HL-60 (cell line): ENCODE results near the gene AFF3.

Experiments
- GABPA ChIP-seq: IDR thresholded peaks from 2 replicates; pipeline ENCODE4 v1.6.1; 2012; ENCODE audit warnings: low read depth
- POLR2AphosphoS5 ChIP-seq: IDR thresholded peaks from 2 replicates; pipeline ENCODE4 v1.6.1; 2012; ENCODE audit warnings: low read depth
- TF ChIP-seq, protein P1 (sequence below): IDR thresholded peaks from 2 replicates; pipeline ENCODE4 v1.6.1; 2012; ENCODE audit warnings: low read depth; ENCODE audit not compliant: insufficient replicate concordance
- TF ChIP-seq, protein P2 (sequence below): IDR thresholded peaks from one replicate; pipeline ENCODE4 v1.5.1; 2011; ENCODE audit warnings: low read length, control low read depth, inconsistent platforms; ENCODE audit not compliant: insufficient read depth

DNA sequence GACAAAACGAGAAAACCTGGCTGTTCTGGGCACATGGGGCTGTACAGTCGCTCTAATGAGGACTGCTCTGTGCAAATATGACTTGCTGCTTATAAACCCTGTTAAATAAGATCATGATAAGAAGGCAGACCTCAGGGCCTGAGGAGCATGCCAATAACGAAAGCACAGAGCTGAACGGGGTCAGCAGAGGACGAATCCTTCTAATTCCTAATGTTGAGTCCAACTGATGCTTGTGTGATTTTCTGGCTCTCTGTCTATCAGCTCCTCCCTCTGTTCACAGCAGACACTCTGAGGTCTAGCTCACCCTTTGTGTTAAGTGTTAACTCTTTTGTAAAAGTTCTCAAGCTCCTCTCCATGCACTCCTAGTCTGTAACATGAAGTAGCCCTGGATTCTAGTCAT lies 485.4 kb downstream of the AFF3 start:
- TF ChIP-seq, protein P1, sequence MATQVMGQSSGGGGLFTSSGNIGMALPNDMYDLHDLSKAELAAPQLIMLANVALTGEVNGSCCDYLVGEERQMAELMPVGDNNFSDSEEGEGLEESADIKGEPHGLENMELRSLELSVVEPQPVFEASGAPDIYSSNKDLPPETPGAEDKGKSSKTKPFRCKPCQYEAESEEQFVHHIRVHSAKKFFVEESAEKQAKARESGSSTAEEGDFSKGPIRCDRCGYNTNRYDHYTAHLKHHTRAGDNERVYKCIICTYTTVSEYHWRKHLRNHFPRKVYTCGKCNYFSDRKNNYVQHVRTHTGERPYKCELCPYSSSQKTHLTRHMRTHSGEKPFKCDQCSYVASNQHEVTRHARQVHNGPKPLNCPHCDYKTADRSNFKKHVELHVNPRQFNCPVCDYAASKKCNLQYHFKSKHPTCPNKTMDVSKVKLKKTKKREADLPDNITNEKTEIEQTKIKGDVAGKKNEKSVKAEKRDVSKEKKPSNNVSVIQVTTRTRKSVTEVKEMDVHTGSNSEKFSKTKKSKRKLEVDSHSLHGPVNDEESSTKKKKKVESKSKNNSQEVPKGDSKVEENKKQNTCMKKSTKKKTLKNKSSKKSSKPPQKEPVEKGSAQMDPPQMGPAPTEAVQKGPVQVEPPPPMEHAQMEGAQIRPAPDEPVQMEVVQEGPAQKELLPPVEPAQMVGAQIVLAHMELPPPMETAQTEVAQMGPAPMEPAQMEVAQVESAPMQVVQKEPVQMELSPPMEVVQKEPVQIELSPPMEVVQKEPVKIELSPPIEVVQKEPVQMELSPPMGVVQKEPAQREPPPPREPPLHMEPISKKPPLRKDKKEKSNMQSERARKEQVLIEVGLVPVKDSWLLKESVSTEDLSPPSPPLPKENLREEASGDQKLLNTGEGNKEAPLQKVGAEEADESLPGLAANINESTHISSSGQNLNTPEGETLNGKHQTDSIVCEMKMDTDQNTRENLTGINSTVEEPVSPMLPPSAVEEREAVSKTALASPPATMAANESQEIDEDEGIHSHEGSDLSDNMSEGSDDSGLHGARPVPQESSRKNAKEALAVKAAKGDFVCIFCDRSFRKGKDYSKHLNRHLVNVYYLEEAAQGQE = no peak
- TF ChIP-seq, protein P2, sequence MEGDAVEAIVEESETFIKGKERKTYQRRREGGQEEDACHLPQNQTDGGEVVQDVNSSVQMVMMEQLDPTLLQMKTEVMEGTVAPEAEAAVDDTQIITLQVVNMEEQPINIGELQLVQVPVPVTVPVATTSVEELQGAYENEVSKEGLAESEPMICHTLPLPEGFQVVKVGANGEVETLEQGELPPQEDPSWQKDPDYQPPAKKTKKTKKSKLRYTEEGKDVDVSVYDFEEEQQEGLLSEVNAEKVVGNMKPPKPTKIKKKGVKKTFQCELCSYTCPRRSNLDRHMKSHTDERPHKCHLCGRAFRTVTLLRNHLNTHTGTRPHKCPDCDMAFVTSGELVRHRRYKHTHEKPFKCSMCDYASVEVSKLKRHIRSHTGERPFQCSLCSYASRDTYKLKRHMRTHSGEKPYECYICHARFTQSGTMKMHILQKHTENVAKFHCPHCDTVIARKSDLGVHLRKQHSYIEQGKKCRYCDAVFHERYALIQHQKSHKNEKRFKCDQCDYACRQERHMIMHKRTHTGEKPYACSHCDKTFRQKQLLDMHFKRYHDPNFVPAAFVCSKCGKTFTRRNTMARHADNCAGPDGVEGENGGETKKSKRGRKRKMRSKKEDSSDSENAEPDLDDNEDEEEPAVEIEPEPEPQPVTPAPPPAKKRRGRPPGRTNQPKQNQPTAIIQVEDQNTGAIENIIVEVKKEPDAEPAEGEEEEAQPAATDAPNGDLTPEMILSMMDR = no peak
- no peak for TF ChIP-seq POLR2AphosphoS5
- no peak for TF ChIP-seq GABPA
